ENCODE data around the gene CCDC124. TPM values are rescaled to one million over a fixed set of nuclear protein-coding genes. Genes with fewer than 3 reads are reported as not detected.

CCDC124 gene
- total RNA-seq, 1 donor, result 22.9 TPM

- TF ChIP-seq, protein P1, sequence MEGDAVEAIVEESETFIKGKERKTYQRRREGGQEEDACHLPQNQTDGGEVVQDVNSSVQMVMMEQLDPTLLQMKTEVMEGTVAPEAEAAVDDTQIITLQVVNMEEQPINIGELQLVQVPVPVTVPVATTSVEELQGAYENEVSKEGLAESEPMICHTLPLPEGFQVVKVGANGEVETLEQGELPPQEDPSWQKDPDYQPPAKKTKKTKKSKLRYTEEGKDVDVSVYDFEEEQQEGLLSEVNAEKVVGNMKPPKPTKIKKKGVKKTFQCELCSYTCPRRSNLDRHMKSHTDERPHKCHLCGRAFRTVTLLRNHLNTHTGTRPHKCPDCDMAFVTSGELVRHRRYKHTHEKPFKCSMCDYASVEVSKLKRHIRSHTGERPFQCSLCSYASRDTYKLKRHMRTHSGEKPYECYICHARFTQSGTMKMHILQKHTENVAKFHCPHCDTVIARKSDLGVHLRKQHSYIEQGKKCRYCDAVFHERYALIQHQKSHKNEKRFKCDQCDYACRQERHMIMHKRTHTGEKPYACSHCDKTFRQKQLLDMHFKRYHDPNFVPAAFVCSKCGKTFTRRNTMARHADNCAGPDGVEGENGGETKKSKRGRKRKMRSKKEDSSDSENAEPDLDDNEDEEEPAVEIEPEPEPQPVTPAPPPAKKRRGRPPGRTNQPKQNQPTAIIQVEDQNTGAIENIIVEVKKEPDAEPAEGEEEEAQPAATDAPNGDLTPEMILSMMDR (IDR thresholded peaks at IDR 0.05; ENCODE audit: insufficient read depth, low read depth, low read length), result no peak
- DNase-seq (ENCODE audit: low read depth), result no peak
- H3K4me3 ChIP-seq (ENCODE audit: low read depth, low read length), result no peak overlapping the region
These were observed 17.7 kb downstream of the CCDC124 start for GRCh38 chr19:17950310-17951156.

DNA sequence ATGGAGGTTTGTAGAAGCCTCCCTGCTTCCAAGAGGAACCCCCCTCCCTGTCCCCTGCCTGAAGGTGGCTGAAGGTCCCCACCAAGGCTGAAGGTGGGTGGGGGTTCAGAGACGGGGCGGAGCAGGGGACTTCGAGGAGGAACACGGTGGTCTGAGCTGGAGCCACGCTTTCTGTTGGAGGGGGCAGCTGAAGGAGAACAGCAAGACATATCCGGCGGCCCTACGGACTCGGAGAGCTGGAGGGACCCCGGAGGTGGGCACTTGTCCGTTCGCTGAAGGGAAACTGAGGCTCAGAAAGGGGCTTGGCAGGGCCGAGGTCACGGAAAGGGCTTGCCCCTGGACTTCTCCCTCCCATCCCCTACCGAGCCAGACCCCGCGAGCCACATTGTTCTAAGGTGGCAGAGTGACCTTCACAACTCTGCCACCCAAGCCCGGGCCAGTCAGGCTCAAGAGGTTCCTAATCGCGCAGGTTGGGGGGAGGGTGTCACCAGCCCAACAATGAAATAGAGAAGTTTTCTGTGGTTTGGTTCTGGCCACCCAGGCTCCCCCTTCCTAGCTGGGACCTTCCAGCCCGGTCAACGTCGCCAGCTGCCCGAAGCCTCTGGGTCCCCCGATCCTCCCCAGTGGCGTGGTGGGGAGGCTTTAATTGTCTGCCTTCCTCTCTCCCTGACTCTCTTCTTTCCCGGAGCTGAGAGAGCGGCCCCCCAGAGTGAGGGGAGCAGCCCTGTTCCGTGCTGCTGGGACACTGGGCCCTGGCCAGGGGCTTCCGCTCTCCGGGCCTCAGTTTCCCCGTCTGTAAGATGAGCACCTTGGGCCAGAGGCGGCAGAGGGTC is 18.6 kb downstream of the CCDC124 start:
- DNase-seq (ENCODE audit: low read depth), result no peak
- H3K4me3 ChIP-seq (ENCODE audit: low read depth, low read length), result no peak overlapping the region
- TF ChIP-seq, protein P1 (IDR thresholded peaks at IDR 0.05; ENCODE audit: insufficient read depth, low read depth, low read length), result no peak

DNA sequence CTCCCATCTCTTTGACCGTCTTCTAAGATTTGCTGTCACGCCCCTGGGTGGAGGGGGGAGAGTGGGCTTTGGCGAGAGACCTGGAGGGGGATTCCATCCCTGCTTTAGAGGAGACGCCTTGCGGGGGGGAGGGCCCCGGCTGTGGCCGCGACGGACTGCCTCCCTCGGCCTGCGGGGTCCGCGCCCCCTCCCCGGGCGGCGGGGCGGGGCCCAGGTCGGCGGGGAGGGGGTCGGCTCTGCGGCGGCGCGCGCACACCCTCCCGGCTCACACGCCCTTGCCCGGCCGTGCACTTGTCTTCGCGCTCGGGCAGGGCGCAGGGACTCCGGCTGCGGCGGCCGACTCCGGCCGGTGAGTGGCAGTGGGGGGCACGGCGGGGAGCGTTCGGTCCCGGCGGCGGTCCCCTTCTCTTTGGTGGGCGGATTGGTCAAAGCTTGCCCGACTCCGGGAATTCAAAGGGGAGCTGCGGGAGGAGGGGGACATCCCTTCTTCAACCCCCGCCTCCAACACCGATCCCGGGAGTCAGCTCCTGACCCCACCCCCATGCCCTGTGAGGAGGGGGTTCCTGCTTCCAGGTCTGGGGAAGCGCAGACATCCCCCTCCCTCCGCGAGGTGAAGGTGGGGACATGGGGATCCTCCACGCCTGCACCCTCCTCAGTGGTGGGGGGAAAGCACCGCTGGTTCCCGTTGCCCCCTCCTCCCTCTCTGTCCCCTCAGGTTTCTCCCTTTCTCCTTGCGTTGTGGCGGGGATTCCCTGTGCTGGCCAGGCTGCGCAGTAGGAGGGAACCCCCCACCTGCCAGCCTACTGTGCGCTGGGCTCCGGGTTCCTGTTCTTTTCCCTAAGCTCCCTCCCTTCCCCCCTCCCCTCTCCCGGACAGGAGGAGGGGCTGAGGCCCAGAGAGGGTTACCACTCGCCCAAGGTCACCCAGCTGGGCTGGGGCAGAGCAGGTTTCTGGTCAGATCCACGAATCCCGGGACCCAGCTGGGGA is 19.5 kb downstream of the CCDC124 start:
- TF ChIP-seq, protein P1 (IDR thresholded peaks at IDR 0.05; ENCODE audit: insufficient read depth, low read depth, low read length), result no peak
- no peak for DNase-seq (ENCODE audit: low read depth)
- no peak overlapping the region for H3K4me3 ChIP-seq (ENCODE audit: low read depth, low read length)

GRCh38 chr19:17953316-17953801 is 20.5 kb downstream of the CCDC124 start:
- no peak for DNase-seq (ENCODE audit: low read depth)
- TF ChIP-seq, protein P1 (IDR thresholded peaks at IDR 0.05; ENCODE audit: insufficient read depth, low read depth, low read length), result no peak
- no peak overlapping the region for H3K4me3 ChIP-seq (ENCODE audit: low read depth, low read length)

DNA sequence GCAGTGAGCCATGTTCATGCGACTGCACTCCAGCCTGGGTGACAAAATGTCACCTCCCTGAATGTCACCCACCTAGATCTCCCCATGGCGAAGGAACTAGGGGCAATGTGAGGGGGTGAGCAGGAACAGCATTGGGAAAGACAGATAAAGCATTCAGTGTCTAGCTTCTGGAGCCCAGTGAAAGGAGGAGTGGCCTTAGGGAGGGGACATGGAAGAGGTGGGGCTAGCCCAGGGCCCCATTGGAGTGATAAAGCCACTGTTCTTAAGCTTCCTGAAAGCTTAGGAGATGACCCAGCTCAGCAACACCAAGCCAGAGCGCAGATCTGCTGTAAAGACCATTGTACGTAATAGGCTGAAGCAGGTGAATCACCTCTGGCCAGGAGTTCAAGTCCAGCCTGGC is 21.1 kb downstream of the CCDC124 start:
- TF ChIP-seq, protein P1 (IDR thresholded peaks at IDR 0.05; ENCODE audit: insufficient read depth, low read depth, low read length), result no peak
- H3K4me3 ChIP-seq (ENCODE audit: low read depth, low read length), result no peak overlapping the region
- no peak for DNase-seq (ENCODE audit: low read depth)

DNA sequence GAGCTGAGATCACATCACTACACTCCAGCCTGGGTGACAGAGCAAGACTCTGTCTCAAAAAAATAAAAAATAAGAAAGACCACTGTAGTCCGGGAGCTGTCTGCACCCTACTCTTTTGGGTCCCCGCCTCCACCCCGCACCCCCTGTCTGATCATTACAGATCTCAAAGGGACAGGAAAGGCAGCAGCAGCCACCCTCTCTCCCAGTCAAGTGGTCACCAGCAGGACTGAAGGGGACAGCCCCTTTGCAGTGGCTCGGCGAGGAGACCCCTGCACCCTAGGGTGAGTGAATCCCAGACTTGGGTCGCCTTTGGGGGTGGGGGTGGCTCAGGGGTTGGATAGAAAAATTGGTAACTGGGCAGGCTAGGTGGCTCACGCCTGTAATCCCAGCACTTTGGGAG is 21.6 kb downstream of the CCDC124 start:
- no peak overlapping the region for H3K4me3 ChIP-seq (ENCODE audit: low read depth, low read length)
- no peak for DNase-seq (ENCODE audit: low read depth)
- TF ChIP-seq, protein P1 (IDR thresholded peaks at IDR 0.05; ENCODE audit: insufficient read depth, low read depth, low read length), result no peak

Data from fibroblast of villous mesenchyme (primary cell).